Measurements from ENCODE around the gene RBPJ. TPM values are rescaled to one million over a fixed set of nuclear protein-coding genes. Genes with fewer than 3 reads are reported as not detected.

RBPJ gene
- total and polyA plus RNA-seq, 2 donors (not counting 1 experiment from before 2014, with no cell fraction given), result 144 to 253 TPM

DNA sequence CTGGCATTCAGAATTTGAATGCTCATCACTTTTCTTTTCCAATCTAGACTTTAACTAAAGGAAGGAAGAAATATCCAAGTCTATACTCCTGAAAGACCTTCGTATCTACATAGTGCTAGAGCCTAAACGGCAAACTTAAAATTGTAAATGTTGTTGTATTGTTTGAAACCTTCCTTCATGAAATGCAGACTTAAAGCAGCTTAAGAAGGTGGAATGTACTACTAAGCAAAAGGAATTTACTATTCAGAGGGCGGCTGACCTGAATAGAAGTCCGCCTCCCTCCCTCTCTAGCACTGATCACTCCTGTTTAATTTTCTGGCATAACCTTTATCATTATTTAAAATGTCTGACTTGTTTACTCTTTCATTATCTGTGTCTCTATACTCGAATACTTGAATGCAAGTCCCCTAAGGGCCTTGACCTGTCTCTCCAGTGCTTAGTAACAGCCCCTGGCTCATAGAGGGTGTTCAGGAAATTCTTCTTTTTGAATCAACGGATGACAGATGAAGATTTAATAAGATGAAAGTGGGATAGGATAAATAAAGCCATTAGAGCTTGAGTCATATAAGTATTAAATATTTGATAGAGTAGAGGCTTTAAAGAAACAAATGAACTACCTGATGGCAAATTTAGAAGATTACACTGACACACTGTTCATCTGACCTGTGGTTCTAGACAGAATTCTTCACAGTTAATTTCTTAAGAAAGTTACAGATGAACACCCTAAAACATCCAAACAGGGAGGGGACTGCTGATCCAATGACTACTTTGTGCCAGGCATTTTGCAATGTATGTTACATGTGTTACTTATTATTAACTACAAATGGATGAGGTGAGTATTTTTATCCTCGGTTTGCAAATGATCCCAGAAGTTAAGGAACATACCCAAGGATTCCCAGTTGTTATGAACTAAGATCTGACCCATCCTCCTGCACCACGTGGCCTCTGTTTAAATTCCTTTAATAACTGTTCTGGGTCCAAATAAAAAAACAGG lies 20.2 kb upstream of the RBPJ start:
- Histone ChIP-seq H4K20me1 (ENCODE audit: control insufficient read depth, extremely low read depth, insufficient read depth, low read length) (no peaks in the 10 kb centered on the region), H3K9me3 (ENCODE audit: control insufficient read depth, insufficient read depth, low read depth, low read length) (no peaks in the 10 kb centered on the region), H3K9ac (ENCODE audit: insufficient read depth, low read length) (no peak overlapping the region), H3K4me3 (replicated peaks in 1 of 4; ENCODE audit: control extremely low read depth in 1 of 4, insufficient read depth in 1 of 4, low read depth in 3 of 4, low read length in 4 of 4) (no peak overlapping the region), H3K79me2 (ENCODE audit: control insufficient read depth, insufficient read depth, low read length) (no peaks in the 10 kb centered on the region), H3K4me2 (ENCODE audit: extremely low read depth, insufficient read depth, low read length) (no peak overlapping the region), H3K27me3 (ENCODE audit: control insufficient read depth, insufficient read depth, low read length) (no peaks in the 10 kb centered on the region), H3K27ac (ENCODE audit: insufficient read depth, low read length) (no peak overlapping the region), H3K4me1 (ENCODE audit: control insufficient read depth, extremely low read depth, insufficient read depth, low read length) (peaks cover 2% of the 10 kb centered on the region), H3K36me3 (ENCODE audit: control insufficient read depth, insufficient read depth, low read length) (no peaks in the 10 kb centered on the region), H2AFZ (ENCODE audit: low read length) (no peak overlapping the region)
- peak in 1 of 2 donors; percentile 40 for DNase-seq (ENCODE audit: low read depth in 2 of 2)
- no peak for TF ChIP-seq EZH2 (IDR thresholded peaks at IDR 0.05; ENCODE audit: low read length, missing control alignments)
- TF ChIP-seq, protein P1, sequence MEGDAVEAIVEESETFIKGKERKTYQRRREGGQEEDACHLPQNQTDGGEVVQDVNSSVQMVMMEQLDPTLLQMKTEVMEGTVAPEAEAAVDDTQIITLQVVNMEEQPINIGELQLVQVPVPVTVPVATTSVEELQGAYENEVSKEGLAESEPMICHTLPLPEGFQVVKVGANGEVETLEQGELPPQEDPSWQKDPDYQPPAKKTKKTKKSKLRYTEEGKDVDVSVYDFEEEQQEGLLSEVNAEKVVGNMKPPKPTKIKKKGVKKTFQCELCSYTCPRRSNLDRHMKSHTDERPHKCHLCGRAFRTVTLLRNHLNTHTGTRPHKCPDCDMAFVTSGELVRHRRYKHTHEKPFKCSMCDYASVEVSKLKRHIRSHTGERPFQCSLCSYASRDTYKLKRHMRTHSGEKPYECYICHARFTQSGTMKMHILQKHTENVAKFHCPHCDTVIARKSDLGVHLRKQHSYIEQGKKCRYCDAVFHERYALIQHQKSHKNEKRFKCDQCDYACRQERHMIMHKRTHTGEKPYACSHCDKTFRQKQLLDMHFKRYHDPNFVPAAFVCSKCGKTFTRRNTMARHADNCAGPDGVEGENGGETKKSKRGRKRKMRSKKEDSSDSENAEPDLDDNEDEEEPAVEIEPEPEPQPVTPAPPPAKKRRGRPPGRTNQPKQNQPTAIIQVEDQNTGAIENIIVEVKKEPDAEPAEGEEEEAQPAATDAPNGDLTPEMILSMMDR (conservative IDR thresholded peaks at IDR 0.05 in 1 of 2, IDR thresholded peaks at IDR 0.05 in 1 of 2; ENCODE audit: low read depth in 1 of 2, low read length in 2 of 2), result no peak

DNA sequence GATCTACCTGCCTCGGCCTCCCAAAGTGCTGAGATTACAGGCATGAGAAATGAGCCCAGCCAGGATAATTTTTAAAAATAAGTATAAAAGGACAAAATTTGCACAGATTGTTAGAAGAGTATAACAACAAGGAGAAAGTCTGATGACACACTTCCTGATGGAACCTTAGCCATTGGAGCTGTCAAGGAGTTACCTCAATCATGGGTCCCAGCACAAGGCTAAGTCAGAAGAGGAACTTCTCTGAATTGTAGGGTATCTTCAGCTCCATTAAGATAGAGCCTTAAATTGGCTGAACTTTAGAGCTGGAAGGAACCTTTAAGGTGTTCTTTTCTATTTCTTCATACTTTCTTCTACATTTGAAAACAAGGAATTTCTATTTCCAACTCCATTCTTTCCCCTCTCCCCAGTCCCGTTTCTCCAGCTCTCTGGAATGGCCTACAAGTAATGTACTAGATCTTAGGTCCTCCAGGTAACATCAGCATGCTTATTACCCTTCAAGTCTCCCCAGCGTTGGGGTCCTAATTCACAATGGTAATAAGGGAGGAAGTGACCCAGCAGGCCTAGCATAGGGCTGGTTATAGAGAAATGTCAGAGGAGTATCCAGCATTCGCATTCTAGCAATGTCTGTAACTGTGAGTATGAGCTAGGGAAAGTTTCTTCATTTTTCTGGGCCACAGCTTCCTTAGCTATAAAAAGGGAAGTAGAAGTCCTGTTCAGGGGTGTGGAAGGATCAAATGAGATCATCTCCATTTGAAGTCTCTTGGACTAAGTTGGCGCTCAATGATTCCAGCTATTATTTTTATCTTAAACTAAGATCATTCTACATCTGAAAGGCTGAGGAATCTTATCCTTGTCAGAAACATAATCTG lies 18.5 kb upstream of the RBPJ start:
- no peaks in the 10 kb centered on the region for H3K79me2 ChIP-seq (ENCODE audit: control insufficient read depth, insufficient read depth, low read length)
- H3K4me1 ChIP-seq (ENCODE audit: control insufficient read depth, extremely low read depth, insufficient read depth, low read length), result peaks cover 2% of the 10 kb centered on the region
- DNase-seq (ENCODE audit: low read depth in 2 of 2), result no peak
- H2AFZ ChIP-seq (ENCODE audit: low read length), result no peak overlapping the region
- no peak overlapping the region for H3K27ac ChIP-seq (ENCODE audit: insufficient read depth, low read length)
- no peak overlapping the region for H3K4me2 ChIP-seq (ENCODE audit: extremely low read depth, insufficient read depth, low read length)
- no peaks in the 10 kb centered on the region for H3K36me3 ChIP-seq (ENCODE audit: control insufficient read depth, insufficient read depth, low read length)
- no peaks in the 10 kb centered on the region for H3K9me3 ChIP-seq (ENCODE audit: control insufficient read depth, insufficient read depth, low read depth, low read length)
- no peaks in the 10 kb centered on the region for H4K20me1 ChIP-seq (ENCODE audit: control insufficient read depth, extremely low read depth, insufficient read depth, low read length)
- TF ChIP-seq, protein P1 (conservative IDR thresholded peaks at IDR 0.05 in 1 of 2, IDR thresholded peaks at IDR 0.05 in 1 of 2; ENCODE audit: low read depth in 1 of 2, low read length in 2 of 2), result no peak
- no peak for TF ChIP-seq EZH2 (IDR thresholded peaks at IDR 0.05; ENCODE audit: low read length, missing control alignments)
- no peaks in the 10 kb centered on the region for H3K27me3 ChIP-seq (ENCODE audit: control insufficient read depth, insufficient read depth, low read length)
- no peak overlapping the region for H3K4me3 ChIP-seq (replicated peaks in 1 of 4; ENCODE audit: control extremely low read depth in 1 of 4, insufficient read depth in 1 of 4, low read depth in 3 of 4, low read length in 4 of 4)
- no peak overlapping the region for H3K9ac ChIP-seq (ENCODE audit: insufficient read depth, low read length)

DNA sequence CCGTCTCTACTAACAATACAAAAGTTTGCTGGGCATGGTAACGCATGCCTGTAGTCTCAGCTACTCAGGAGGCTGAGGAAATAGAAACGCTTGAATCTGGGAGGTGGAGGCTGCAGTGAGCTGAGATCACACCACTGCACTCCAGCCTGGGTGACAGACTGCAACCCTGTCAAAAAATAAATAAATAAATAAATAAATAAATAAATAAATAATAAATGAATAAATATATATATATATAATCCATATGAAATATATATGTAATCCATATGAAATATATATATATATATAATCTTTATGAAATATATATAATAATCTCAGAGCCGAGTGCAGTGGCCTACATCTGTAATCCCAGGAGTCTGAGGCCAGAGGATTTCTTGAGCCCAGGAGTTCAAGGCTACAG lies 17.8 kb upstream of the RBPJ start:
- TF ChIP-seq, protein P1 (conservative IDR thresholded peaks at IDR 0.05 in 1 of 2, IDR thresholded peaks at IDR 0.05 in 1 of 2; ENCODE audit: low read depth in 1 of 2, low read length in 2 of 2), result no peak
- no peak for TF ChIP-seq EZH2 (IDR thresholded peaks at IDR 0.05; ENCODE audit: low read length, missing control alignments)
- DNase-seq (ENCODE audit: low read depth in 2 of 2), result no peak

More for the DNA sequence above, 17.8 kb upstream of the RBPJ start:
- Histone ChIP-seq H4K20me1 (ENCODE audit: control insufficient read depth, extremely low read depth, insufficient read depth, low read length) (no peaks in the 10 kb centered on the region), H3K9ac (ENCODE audit: insufficient read depth, low read length) (no peak overlapping the region), H3K4me2 (ENCODE audit: extremely low read depth, insufficient read depth, low read length) (no peak overlapping the region), H3K36me3 (ENCODE audit: control insufficient read depth, insufficient read depth, low read length) (no peaks in the 10 kb centered on the region), H3K79me2 (ENCODE audit: control insufficient read depth, insufficient read depth, low read length) (no peaks in the 10 kb centered on the region), H3K27me3 (ENCODE audit: control insufficient read depth, insufficient read depth, low read length) (no peaks in the 10 kb centered on the region), H2AFZ (ENCODE audit: low read length) (no peak overlapping the region), H3K27ac (ENCODE audit: insufficient read depth, low read length) (no peak overlapping the region), H3K4me1 (ENCODE audit: control insufficient read depth, extremely low read depth, insufficient read depth, low read length) (peaks cover 2% of the 10 kb centered on the region), H3K4me3 (replicated peaks in 1 of 4; ENCODE audit: control extremely low read depth in 1 of 4, insufficient read depth in 1 of 4, low read depth in 3 of 4, low read length in 4 of 4) (no peak overlapping the region), H3K9me3 (ENCODE audit: control insufficient read depth, insufficient read depth, low read depth, low read length) (no peaks in the 10 kb centered on the region)
